Duodenal mucosa (tissue), 2 donors: Measurements from ENCODE around the gene VWA5B1.
"Not testable (repeated sequence)": the region's sequence is repeated elsewhere in the genome, so short reads cannot be mapped to it uniquely, and the experiment has no call there.

Experiments used
- H3K27ac ChIP-seq: one replicate; pipeline ENCODE4 v1.7.0; 2013; ENCODE audit warnings: low read depth, low read length
- H3K27me3 ChIP-seq, 2 donors: one replicate each; pipeline ENCODE4 v1.7.0; 2013; ENCODE audit warnings: low read length in 2 of 2, control low read depth in 1 of 2; ENCODE audit not compliant: insufficient read depth in 2 of 2, control insufficient read depth in 1 of 2
- H3K36me3 ChIP-seq, 2 donors: one replicate each; pipeline ENCODE4 v1.7.0; 2013; ENCODE audit warnings: low read length in 2 of 2, control low read depth in 1 of 2; ENCODE audit not compliant: insufficient read depth in 2 of 2, control insufficient read depth in 1 of 2
- H3K4me1 ChIP-seq, 2 donors: one replicate each; pipeline ENCODE4 v1.7.0; 2013; ENCODE audit warnings: low read length in 2 of 2, control low read depth in 1 of 2; ENCODE audit not compliant: insufficient read depth in 2 of 2, control insufficient read depth in 1 of 2
- H3K4me3 ChIP-seq, 2 donors: one replicate each; pipeline ENCODE4 v1.7.0; 2013; ENCODE audit warnings: low read length in 2 of 2, low read depth in 1 of 2
- H3K9ac ChIP-seq, 2 donors: one replicate each; pipeline ENCODE4 v1.7.0; 2013; ENCODE audit warnings: low read length in 2 of 2, low read depth in 1 of 2
- H3K9me3 ChIP-seq, 2 donors: one replicate each; pipeline ENCODE4 v1.7.0; 2013; ENCODE audit warnings: low read length in 2 of 2, control low read depth in 1 of 2; ENCODE audit not compliant: control insufficient read depth in 1 of 2

The VWA5B1 gene

DNA sequence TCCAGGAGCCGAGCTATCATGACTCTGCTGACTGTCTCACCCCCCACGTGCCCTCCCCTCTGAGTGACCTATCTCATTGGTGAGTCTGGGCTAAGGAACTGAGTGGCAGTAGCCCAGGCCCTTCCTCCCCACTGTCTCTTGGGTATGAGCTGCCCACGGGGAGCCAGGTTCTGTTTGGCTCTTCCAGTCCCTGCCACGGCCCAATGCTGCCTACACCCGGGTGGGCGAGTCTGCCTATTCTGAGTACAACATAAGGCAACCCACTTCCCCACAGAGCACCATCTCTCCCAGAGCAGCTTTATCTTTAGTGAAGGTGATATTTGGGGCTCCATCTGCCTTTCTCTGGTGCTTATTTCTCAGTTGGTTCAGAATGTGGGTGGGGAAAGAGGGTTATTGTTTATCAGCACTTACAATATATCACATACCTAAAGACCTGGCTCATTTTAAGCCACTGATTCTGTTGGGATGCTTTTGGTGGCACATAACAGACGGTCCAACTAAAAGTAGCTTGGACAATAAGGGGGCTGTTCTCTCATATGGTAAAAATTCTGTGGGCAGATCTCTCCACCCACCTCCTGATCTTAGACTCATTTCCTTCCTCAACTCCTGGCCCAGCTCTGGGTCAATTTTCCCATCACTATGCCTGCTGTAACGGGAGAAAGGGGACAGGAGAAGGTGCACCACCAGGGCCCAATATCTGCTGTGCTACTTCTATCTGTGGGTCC, 27.7 kb upstream of the VWA5B1 start:
- Histone ChIP-seq H3K4me3 (no peak overlapping the region), H3K27ac (no peak overlapping the region), H3K27me3 (peaks cover 0 to 4% of the 10 kb centered on the region in 2 donors), H3K9me3 (no peaks in the 10 kb centered on the region), H3K4me1 (no peaks in the 10 kb centered on the region), H3K36me3 (no peaks in the 10 kb centered on the region), H3K9ac (no peak overlapping the region)

DNA sequence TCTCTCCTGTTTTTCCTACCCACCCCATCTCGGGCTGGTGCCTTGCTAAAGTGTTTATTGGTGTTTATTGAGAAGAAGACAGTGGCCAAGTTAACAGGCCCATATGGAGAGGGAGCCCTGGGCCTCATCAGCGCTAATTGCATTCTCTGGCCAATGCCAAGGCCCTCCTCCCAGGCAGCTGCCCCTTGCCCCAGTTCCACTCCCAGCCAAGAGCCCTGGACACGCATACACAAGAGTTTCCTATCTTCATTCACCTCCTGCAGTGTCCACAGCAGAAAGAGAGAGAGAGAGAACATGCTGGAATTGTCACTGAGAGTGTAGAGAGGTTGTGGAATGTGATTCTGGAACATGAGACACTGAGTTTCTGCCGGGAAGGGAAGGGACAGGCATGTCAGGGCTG, 25.4 kb upstream of the VWA5B1 start:
- no peaks in the 10 kb centered on the region for H3K36me3 ChIP-seq
- H3K27ac ChIP-seq = no peak overlapping the region
- no peaks in the 10 kb centered on the region for H3K4me1 ChIP-seq
- H3K27me3 ChIP-seq = peaks cover 0 to 6% of the 10 kb centered on the region in 2 donors
- H3K4me3 ChIP-seq = no peak overlapping the region
- no peak overlapping the region for H3K9ac ChIP-seq
- no peaks in the 10 kb centered on the region for H3K9me3 ChIP-seq

DNA sequence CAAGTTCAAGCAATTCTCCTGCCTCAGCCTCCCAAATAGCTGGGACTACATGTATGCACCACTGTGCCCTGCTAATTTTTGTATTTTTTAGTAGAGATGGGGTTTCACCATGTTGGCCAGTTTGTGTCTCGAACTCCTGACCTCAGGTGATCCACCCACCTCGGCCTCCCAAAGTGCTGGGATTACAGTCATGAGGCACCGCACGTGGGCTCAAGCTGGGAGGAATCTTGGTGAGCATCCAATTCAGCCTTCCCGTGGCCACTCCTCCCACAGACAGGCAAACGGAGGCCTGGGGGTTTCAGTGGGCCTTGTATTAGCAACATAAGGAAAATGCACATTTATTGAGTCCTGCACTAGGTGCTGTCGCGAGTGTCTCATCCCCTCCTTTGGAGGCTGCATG, 24.5 kb upstream of the VWA5B1 start:
- no peaks in the 10 kb centered on the region for H3K4me1 ChIP-seq
- H3K36me3 ChIP-seq = no peaks in the 10 kb centered on the region
- H3K9me3 ChIP-seq = no peaks in the 10 kb centered on the region
- H3K27me3 ChIP-seq = peaks cover 0 to 7% of the 10 kb centered on the region in 2 donors
- no peak overlapping the region for H3K9ac ChIP-seq
- no peak overlapping the region for H3K27ac ChIP-seq
- H3K4me3 ChIP-seq = no peak overlapping the region

DNA sequence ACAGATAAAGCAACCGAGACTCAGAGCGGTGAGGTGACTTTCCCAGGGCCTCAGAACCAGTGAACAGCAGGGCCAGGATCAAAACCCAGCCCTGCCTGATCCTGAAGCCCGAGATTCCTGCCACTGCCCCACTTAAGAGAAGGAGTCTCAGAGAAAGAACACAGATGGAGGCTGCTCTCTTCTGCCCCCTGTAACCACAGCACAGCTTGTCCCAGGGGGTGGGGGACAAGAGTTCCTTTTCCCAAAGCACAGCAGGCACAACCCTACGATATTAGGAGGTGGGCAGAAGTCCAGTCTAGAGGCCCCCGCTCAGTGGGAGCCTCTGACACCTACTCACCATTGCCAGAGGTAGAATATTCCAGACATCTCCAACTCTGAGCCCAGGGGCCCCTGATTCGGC, 24.0 kb upstream of the VWA5B1 start:
- peaks cover 0 to 7% of the 10 kb centered on the region in 2 donors for H3K27me3 ChIP-seq
- no peak overlapping the region for H3K9ac ChIP-seq
- H3K36me3 ChIP-seq = no peaks in the 10 kb centered on the region
- no peak overlapping the region for H3K4me3 ChIP-seq
- H3K27ac ChIP-seq = no peak overlapping the region
- no peaks in the 10 kb centered on the region for H3K4me1 ChIP-seq
- no peaks in the 10 kb centered on the region for H3K9me3 ChIP-seq

DNA sequence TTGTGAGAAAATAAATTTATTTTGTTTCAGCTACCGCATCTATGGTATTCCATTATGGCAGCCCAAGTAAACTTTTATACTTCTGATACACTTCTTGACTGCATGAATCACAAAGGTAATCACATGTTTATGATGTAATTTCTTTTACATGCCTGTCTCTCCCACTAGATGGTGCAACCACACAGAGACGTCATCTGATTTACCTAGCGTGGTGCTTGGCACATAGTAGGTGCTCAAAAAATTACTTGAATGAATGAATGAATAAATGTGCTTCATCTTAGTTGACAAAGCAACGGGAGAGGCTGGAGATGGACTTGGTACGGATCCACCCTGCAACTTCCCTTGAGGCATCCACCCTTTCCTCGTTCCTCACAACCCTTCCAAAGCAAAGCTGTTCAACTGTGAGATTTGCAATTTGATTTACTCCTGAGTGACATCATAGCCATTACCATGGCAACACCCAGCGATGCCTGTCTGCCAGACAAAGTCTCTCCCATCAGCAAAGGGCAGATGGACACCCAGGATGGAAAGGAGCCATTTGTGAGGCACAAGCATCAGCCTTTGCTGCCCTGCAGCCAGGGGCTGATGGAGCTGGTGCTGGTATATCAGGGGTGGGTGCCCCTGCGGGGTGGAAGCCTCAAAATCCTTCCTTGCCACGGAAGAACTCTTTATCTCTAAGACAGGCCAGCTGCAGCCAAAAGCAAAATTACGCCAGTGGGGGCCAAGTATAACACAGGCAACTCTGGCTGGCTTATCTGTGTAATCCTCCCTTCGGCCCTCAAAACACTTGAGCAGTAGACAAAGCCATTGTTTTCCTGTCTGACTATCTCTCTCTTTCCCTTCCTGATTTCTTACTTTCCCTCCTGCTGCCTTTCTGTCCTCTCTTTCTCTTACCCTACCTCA, 18.9 kb upstream of the VWA5B1 start:
- Histone ChIP-seq H3K36me3 (no peaks in the 10 kb centered on the region), H3K27me3 (peaks cover 0 to 4% of the 10 kb centered on the region in 2 donors), H3K4me3 (no peak overlapping the region), H3K4me1 (no peaks in the 10 kb centered on the region), H3K9me3 (no peaks in the 10 kb centered on the region), H3K9ac (no peak overlapping the region), H3K27ac (no peak overlapping the region)

DNA sequence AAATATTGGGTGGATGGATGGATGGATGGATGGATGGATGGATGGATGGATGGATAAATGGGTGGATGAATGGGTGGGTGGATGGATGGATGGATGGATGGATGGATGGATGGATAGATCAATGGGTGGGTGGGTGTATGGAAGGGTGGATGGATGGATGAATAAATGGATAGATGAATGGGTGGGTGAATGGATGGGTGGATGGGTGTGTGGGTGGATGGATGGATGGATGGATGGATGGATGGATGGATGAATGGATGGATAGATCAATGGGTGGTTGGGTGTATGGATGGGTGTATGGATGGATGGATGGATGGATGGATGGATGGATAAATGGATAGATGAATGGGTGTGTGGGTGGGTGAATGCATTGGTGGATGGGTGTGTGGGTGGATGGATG, 17.0 kb upstream of the VWA5B1 start:
- H3K36me3 ChIP-seq, H3K4me3 ChIP-seq, H3K9me3 ChIP-seq, H3K9ac ChIP-seq, H3K27ac ChIP-seq, H3K4me1 ChIP-seq, H3K27me3 ChIP-seq: not testable (repeated sequence)

DNA sequence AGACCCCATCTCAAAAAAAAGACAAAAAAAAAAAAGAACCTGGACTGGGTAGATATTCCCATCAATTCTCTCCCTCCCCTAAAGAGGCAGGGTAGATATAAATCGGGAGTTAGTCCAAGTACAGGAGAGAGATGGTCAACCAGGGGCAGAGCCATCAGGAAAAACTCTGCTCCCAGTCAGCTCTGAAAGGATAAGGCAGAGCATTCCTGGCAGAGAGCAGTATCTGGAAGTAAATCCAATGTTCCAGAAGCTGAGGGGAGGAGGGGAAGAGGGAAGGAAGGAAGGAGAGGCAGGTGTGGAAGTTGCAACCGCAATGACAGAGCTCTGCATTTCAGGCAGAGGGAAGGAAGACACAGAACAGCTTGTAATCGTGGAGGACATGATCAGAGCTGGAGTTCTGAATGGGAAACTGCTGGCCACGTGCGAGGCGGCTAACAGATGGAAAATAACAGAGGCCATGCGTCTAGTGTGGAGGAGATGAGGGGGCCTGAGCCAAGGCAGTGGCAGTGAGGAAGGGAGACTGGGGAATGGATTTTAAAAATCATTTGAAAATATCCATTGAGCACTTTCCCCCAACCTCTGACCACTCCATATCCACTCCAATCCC, 15.3 kb upstream of the VWA5B1 start:
- no peaks in the 10 kb centered on the region for H3K9me3 ChIP-seq
- no peak overlapping the region for H3K9ac ChIP-seq
- no peak overlapping the region for H3K27ac ChIP-seq
- no peaks in the 10 kb centered on the region for H3K4me1 ChIP-seq
- H3K27me3 ChIP-seq = no peaks in the 10 kb centered on the region
- no peak overlapping the region for H3K4me3 ChIP-seq
- no peaks in the 10 kb centered on the region for H3K36me3 ChIP-seq

DNA sequence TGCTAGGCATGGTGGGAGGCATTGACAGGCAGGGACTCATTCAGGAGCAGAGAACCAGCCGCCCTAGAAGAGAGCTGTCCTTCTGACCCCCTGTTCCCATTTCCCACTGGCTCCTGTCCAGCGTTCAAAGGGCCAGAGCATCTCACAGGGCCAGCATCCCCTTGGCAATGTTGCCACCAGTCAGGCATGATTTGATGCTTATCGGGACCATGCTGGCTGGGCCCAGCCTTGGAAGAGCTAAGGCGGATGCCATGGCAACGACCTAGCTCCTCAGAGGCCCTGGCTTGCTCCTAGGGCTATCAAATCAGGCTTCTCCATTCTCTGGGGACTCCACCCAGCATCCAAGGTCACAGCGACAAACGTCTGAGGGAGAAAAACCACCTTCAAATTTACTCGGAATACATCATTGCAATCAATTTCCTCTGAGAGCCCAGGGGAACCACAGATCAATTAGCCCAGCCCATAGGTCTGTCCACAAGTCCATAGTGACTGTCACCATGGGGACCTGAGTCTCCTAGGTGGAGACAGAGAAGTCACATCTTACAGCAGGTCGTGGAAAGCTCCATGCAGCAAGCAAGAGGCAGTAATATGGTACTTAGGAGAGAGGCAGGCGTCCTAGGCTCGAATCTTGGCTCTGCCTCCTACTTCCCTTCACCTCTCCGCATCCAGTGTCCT, 14.1 kb upstream of the VWA5B1 start:
- Histone ChIP-seq H3K9ac (no peak overlapping the region), H3K27me3 (no peaks in the 10 kb centered on the region), H3K9me3 (no peaks in the 10 kb centered on the region), H3K27ac (no peak overlapping the region), H3K4me1 (no peaks in the 10 kb centered on the region), H3K4me3 (no peak overlapping the region), H3K36me3 (no peaks in the 10 kb centered on the region)

DNA sequence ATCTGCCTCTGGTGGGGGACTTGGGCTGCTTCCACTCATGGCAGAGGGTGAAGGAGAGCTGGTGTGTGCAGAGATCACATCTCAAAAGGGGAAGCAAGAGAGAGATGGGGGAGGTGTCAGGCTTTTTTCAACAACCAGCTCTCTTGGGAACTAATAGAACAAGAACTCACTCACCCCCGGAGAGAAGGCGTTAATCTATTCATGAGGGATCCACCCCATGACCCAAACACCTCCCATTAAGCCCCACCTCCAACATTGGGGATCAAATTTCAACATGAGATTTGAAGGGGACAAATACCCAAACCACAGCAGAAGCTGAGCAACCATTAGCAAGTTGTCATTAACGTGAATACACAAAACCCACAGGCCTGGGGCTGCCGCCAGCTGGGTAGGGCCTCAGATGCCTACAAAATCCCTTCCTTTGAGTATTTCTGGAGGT, 12.0 kb upstream of the VWA5B1 start:
- Histone ChIP-seq H3K4me3 (no peak overlapping the region), H3K4me1 (no peaks in the 10 kb centered on the region), H3K9me3 (no peaks in the 10 kb centered on the region), H3K36me3 (no peaks in the 10 kb centered on the region), H3K9ac (no peak overlapping the region), H3K27me3 (peaks cover 3 to 4% of the 10 kb centered on the region in 2 donors), H3K27ac (no peak overlapping the region)

DNA sequence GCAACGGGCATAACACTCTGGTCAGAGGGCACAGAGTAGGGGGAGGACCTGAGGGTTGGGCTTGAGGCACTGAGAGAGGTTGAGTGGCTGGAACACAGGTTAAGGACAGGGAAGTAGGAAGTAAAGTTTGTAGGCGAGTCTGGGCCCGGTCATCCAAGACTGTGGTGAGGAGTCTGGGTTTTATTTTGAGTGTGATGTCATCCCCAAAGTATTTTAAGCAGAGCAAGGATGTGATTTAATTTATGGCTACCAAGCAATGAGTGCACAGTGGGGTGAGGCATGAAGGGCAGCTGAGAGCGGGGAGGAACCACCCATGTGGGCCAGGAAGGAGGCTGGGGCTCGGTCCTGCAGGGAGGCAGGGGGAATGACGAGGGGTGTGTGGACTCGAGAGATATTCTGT, 11.2 kb upstream of the VWA5B1 start:
- Histone ChIP-seq H3K4me3 (no peak overlapping the region), H3K27ac (no peak overlapping the region), H3K27me3 (peaks cover 5 to 9% of the 10 kb centered on the region in 2 donors), H3K36me3 (no peaks in the 10 kb centered on the region), H3K4me1 (no peaks in the 10 kb centered on the region), H3K9me3 (no peaks in the 10 kb centered on the region), H3K9ac (no peak overlapping the region)
